Subcutaneous abdominal adipose tissue (tissue), 5 donors: ENCODE results near the gene RAD17.
A peak's percentile ranks its signal among the peaks of the same experiment; 100 is the strongest.
"Not testable (repeated sequence)": the region's sequence is repeated elsewhere in the genome, so short reads cannot be mapped to it uniquely, and the experiment has no call there.

Source experiments
- H3K27ac ChIP-seq: one replicate; pipeline ENCODE4 v1.7.0; 2013; ENCODE audit warnings: low read depth, mild to moderate bottlenecking, inconsistent platforms, low read length, moderate library complexity
- H3K27me3 ChIP-seq, 5 donors: one replicate each; pipeline ENCODE4 v1.7.0; 2013; ENCODE audit warnings: low read length in 5 of 5, inconsistent platforms in 1 of 5; ENCODE audit not compliant: control insufficient read depth in 5 of 5, insufficient read depth in 4 of 5
- H3K36me3 ChIP-seq, 5 donors: one replicate each; pipeline ENCODE4 v1.7.0; 2013; ENCODE audit warnings: low read length in 5 of 5; ENCODE audit not compliant: control insufficient read depth in 5 of 5, insufficient read depth in 5 of 5
- H3K4me1 ChIP-seq, 5 donors: one replicate each; pipeline ENCODE4 v1.7.0; 2013; ENCODE audit warnings: low read length in 5 of 5, mild to moderate bottlenecking in 3 of 5, moderate library complexity in 1 of 5; ENCODE audit not compliant: control insufficient read depth in 5 of 5, insufficient read depth in 5 of 5
- H3K4me3 ChIP-seq, 5 donors: one replicate each; pipeline ENCODE4 v1.7.0; 2013; ENCODE audit warnings: low read length in 5 of 5, low read depth in 1 of 5
- H3K9ac ChIP-seq, 5 donors: one replicate each; pipeline ENCODE4 v1.7.0; 2013; ENCODE audit warnings: low read length in 5 of 5, mild to moderate bottlenecking in 4 of 5, moderate library complexity in 3 of 5
- H3K9me3 ChIP-seq, 5 donors: one replicate each; pipeline ENCODE4 v1.7.0; 2013; ENCODE audit warnings: low read length in 5 of 5; ENCODE audit not compliant: control insufficient read depth in 5 of 5
- donor health status: healthy.
- donor health status: healthy.
- donor health status: healthy.
- donor health status: healthy.
- donor health status: healthy.

RAD17 gene

GRCh38 chr5:69369340-69370121 is at the start of gene RAD17, which contains the start of the genes AK6 and TAF9:
TSS of gene RAD17 (plus strand) at chr5:69369818. CDS start at chr5:69372209, 2,391 bp downstream.
TSS of gene AK6 (minus strand) at chr5:69369520. CDS start at chr5:69369490, 30 bp downstream.
TSS of gene TAF9 (minus strand) at chr5:69369520. CDS start at chr5:69365737, 3,783 bp downstream.
- Histone ChIP-seq H3K9ac (peak within 1 kb of the TSS; percentile 88 to 99 (median 91)), H3K27me3 (no peaks in the 10 kb centered on the region), H3K36me3 (peaks cover 14 to 26% (median 18%) of the 10 kb centered on the region in 5 donors), H3K4me3 (peak within 1 kb of the TSS; percentile 90 to 98 (median 93)), H3K4me1 (peaks cover 0 to 27% (median 25%) of the 10 kb centered on the region in 5 donors), H3K27ac (peak within 1 kb of the TSS; percentile 99), H3K9me3 (no peaks in the 10 kb centered on the region)

GRCh38 chr5:69326365-69326764 is 43.3 kb upstream of the RAD17 start:
- Histone ChIP-seq H3K4me3 (no peak overlapping the region), H3K4me1 (peaks cover 0 to 5% (median under 1%) of the 10 kb centered on the region in 5 donors), H3K27ac (no peak overlapping the region), H3K36me3 (no peaks in the 10 kb centered on the region), H3K27me3 (no peaks in the 10 kb centered on the region), H3K9ac (no peak overlapping the region), H3K9me3 (no peaks in the 10 kb centered on the region)

DNA sequence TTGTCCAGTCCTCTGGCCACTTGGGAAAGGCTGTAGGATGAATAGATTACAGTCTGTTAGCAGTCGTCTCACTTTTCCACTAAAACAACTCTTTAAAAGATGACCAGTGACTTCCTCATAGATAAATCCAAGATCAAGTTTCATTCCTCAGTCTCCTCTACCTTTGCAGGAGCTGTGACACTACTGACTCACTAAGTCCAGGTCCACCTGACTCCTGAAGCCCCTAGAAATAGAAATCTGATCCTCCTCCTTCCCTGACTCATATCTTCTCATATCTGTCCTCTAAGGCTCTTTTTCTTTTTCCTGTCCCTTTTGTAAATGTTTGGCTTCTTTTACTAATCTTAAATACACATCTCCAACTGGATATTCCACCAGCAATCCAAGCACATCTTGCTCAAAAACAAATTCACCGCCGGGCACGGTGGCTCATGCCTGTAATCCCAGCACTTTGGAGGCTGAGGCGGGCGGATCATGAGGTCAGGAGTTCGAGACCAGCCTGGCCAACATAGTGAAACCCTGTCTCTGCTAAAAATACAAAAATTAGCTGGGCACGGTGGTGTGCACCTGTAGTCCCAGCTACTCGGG is 39.6 kb upstream of the RAD17 start:
- peaks cover 0 to 20% (median 19%) of the 10 kb centered on the region in 5 donors for H3K4me1 ChIP-seq
- no peaks in the 10 kb centered on the region for H3K36me3 ChIP-seq
- H3K27me3 ChIP-seq: no peaks in the 10 kb centered on the region
- H3K9me3 ChIP-seq: no peaks in the 10 kb centered on the region
- no peak overlapping the region for H3K4me3 ChIP-seq
- no peak overlapping the region for H3K27ac ChIP-seq
- H3K9ac ChIP-seq: no peak overlapping the region

GRCh38 chr5:69331528-69332445 is 37.8 kb upstream of the RAD17 start:
- Histone ChIP-seq H3K9ac (peak overlapping the region; percentile 38 to 92 (median 79)), H3K4me1 (peaks cover 0 to 20% (median 19%) of the 10 kb centered on the region in 5 donors), H3K36me3 (no peaks in the 10 kb centered on the region), H3K27ac (peak overlapping the region; percentile 50), H3K9me3 (no peaks in the 10 kb centered on the region), H3K27me3 (no peaks in the 10 kb centered on the region), H3K4me3 (peak overlapping the region; percentile 86 to 90 (median 88))

DNA sequence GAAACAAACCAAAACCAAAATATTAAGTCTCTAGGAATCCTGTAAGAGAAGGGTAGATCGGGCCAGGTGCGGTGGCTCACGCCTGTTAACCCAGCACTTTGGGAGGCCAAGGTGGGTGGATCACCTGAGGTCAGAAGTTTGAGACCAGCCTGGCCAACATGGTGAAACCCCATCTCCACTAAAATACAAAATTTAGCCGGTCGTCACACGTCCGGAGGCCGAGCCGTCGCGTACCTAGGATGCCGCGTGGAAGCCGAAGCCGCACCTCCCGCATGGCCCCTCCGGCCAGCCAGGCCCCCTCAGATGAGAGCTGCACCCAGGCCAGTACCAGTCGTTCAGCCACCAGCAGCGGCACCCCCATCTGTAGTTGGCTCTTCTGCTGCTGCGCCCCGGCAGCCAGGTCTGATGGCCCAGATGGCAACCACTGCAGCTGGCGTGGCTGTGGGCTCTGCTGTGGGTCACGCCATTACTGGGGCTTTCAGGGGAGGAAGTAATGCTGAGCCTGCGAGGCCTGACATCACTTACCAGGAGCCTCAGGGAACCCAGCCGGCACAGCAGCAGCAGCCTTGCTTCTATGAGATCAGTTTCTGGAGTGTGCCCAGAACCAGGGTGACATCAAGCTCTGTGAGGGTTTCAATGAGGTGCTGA is 35.8 kb upstream of the RAD17 start:
- H3K36me3 ChIP-seq, H3K27ac ChIP-seq, H3K9ac ChIP-seq, H3K27me3 ChIP-seq, H3K4me3 ChIP-seq, H3K9me3 ChIP-seq: not testable (repeated sequence)
- peaks cover 0 to 20% (median 19%) of the 10 kb centered on the region in 5 donors for H3K4me1 ChIP-seq

DNA sequence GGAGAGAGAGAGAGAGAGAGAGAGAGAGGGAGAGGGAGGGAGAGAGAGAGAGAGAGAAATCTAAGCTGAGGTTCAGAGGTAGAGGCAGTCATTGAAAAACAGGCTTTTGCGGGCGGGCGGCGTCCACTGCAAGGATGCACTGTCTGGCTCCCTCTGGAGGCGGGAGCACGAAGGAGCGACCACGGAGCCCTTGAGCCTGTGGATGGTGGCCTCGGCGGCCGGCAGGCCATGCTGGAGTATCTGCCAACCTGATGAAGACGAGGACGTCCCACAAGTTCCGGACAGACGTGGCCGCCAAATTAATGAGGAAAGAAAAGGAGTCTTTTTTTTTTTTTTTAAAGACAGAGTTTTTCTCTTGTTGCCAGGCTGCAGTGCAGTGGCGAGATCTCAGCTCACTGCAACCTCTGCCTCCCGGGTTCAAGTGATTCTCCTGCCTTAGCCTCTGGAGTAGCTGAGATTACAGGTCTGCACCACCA is 34.8 kb upstream of the RAD17 start:
- H3K9ac ChIP-seq: no peak overlapping the region
- no peaks in the 10 kb centered on the region for H3K9me3 ChIP-seq
- H3K4me3 ChIP-seq: no peak overlapping the region
- no peaks in the 10 kb centered on the region for H3K36me3 ChIP-seq
- no peak overlapping the region for H3K27ac ChIP-seq
- no peaks in the 10 kb centered on the region for H3K27me3 ChIP-seq
- peaks cover 0 to 20% (median 19%) of the 10 kb centered on the region in 5 donors for H3K4me1 ChIP-seq

- Histone ChIP-seq H3K9me3 (no peaks in the 10 kb centered on the region), H3K9ac (no peak overlapping the region), H3K36me3 (no peaks in the 10 kb centered on the region), H3K4me3 (no peak overlapping the region), H3K27ac (no peak overlapping the region), H3K27me3 (no peaks in the 10 kb centered on the region), H3K4me1 (peaks cover 0 to 20% (median 19%) of the 10 kb centered on the region in 5 donors)
Observed at GRCh38 chr5:69335341-69335935, 34.2 kb upstream of the RAD17 start.

GRCh38 chr5:69341520-69342161 is 28.0 kb upstream of the RAD17 start:
- no peaks in the 10 kb centered on the region for H3K9me3 ChIP-seq
- no peaks in the 10 kb centered on the region for H3K27me3 ChIP-seq
- H3K4me1 ChIP-seq: no peaks in the 10 kb centered on the region
- no peak overlapping the region for H3K9ac ChIP-seq
- H3K36me3 ChIP-seq: no peaks in the 10 kb centered on the region
- no peak overlapping the region for H3K4me3 ChIP-seq
- H3K27ac ChIP-seq: no peak overlapping the region

GRCh38 chr5:69343083-69343482 is 26.5 kb upstream of the RAD17 start:
- no peaks in the 10 kb centered on the region for H3K36me3 ChIP-seq
- H3K4me1 ChIP-seq: no peaks in the 10 kb centered on the region
- H3K27me3 ChIP-seq: no peaks in the 10 kb centered on the region
- H3K4me3 ChIP-seq: no peak overlapping the region
- no peak overlapping the region for H3K9ac ChIP-seq
- H3K27ac ChIP-seq: no peak overlapping the region
- H3K9me3 ChIP-seq: no peaks in the 10 kb centered on the region
